Heart left ventricle (tissue), 16 donors: ENCODE measurements around the gene ROCK2. TPM values are rescaled to one million over a fixed set of nuclear protein-coding genes. Genes with fewer than 3 reads are reported as not detected.
A peak's percentile ranks its signal among the peaks of the same experiment; 100 is the strongest.

Source experiments
- ATAC-seq, 4 donors: fragments of 200-7000 bp; cut with Tn5 transposase; one replicate each; pipeline ENCODE4 v1.9.1; 2020 to 2022; ENCODE audit warnings: moderate library complexity in 4 of 4, mild to moderate bottlenecking in 3 of 4, moderate number of reproducible peaks in 1 of 4
- DNase-seq, 5 donors: peaks; one replicate each; pipeline ENCODE4 v3.0.0-alpha.2; 2020
- H3K27ac ChIP-seq, 12 donors: fragments of 200-600 bp; sonication (generic) in 4 of 12; one replicate each; pipeline versions ENCODE4 v1.5.0 to v1.8.0; 2016 to 2022; ENCODE audit warnings: mild to moderate bottlenecking in 2 of 12
- H3K27me3 ChIP-seq, 9 donors: fragments of 200-600 bp; sonication (generic) in 2 of 9; one replicate each; pipeline versions ENCODE4 v1.5.1 to v1.8.0; 2016 to 2022; ENCODE audit warnings: mild to moderate bottlenecking in 3 of 9
- H3K36me3 ChIP-seq, 9 donors: fragments of 200-600 bp; sonication (generic) in 2 of 9; one replicate each; pipeline versions ENCODE4 v1.5.0 to v1.8.0; 2018 to 2022; ENCODE audit warnings: mild to moderate bottlenecking in 2 of 9
- H3K4me1 ChIP-seq, 12 donors: fragments of 200-600 bp; sonication (generic) in 4 of 12; one replicate each; pipeline versions ENCODE4 v1.5.0 to v1.8.0; 2016 to 2022; ENCODE audit warnings: mild to moderate bottlenecking in 3 of 12
- H3K4me3 ChIP-seq, 12 donors: fragments of 200-600 bp; sonication (generic) in 4 of 12; one replicate each; pipeline versions ENCODE4 v1.5.0 to v1.8.0; 2017 to 2022; ENCODE audit warnings: mild to moderate bottlenecking in 9 of 12, moderate library complexity in 4 of 12
- H3K9me3 ChIP-seq, 12 donors: fragments of 200-600 bp; sonication (generic) in 4 of 12; one replicate each; pipeline versions ENCODE4 v1.5.0 to v1.8.0; 2016 to 2022; ENCODE audit warnings: mild to moderate bottlenecking in 1 of 12
- CTCF ChIP-seq, 12 donors: fragments of 200-600 bp; sonication (generic) in 4 of 12; IDR thresholded peaks; one replicate each; pipeline versions ENCODE4 v1.5.0 to v1.8.0; 2018 to 2022; ENCODE audit warnings: antibody characterized with exemption in 12 of 12, mild to moderate bottlenecking in 5 of 12
- POLR2A ChIP-seq, 2 donors: fragments of 450-650 bp; IDR thresholded peaks; one replicate each; pipeline ENCODE4 v1.6.1; 2017; ENCODE audit warnings: antibody characterized with exemption in 2 of 2, mild to moderate bottlenecking in 2 of 2, moderate library complexity in 2 of 2
- WGBS, 4 donors: extraction: QIAGEN DNeasy Blood & Tissue Kit in 2 of 4; methylation state at CpG; one replicate each; pipeline versions ENCODE4 v1.1.5 to v1.1.7; 2013 to 2018; 5-methylcytosine and 5-hydroxymethylcytosine counted together
- intact Hi-C, 10 donors: fragments of 100-400 bp; cut with DNase I; formaldehyde crosslinking; loops; one replicate each; pipeline versions ENCODE4 v1.11.1 to v1.14.2; 2022
- polyA plus RNA-seq, 2 donors: library from polyadenylated mRNA; stranded (reverse); fragments of 200-250 nt; gene quantifications; one replicate each; pipeline ENCODE4 v1.2.3, GENCODE V29; 2013
- total RNA-seq, 9 donors: library from RNA; depleted of rRNA in 2 of 9; stranded (reverse); fragments of >200 nt in 2 of 9; fragmentation: NEBNext Ultra II Directional in 3 of 9; extraction: Animal tissue kit (Norgen Biotek cat#: 25700) in 3 of 9; gene quantifications; one replicate each; pipeline versions ENCODE4 v1.1.0 to v1.2.4, GENCODE V29; 2016 to 2023
- donor health status: ischemic (EF 13 %, LVEDD 7.1; RV severe dilation, severe dysfunction).
- donor health status: healthy with polysubstance abuse.
- donor health status: DM: no; HTN: yes; CAD: no.
- donor health status: DM: no; HTN: no; CAD: no.
- donor health status: ischemic (EF 25% LVEDD 6.9; RV normal size, moderate dysfunction).
- donor health status: ischemic (EF 25% LVEDD 5.7; RV mildly dilated, moderate dysfunction).
- donor health status: healthy.
- donor health status: DM: yes; HTN: yes; CAD: no.
- donor health status: ischemic (EF 35%, LVEDD 5.7; RV mildly dilated, moderate dysfunction).
- donor health status: nonischemic (EF 11% LVEDD 7.7; RV severe dilation, severe dysfunction).
- donor health status: DM: yes; HTN: yes; CAD: no.
- donor health status: PGD.
- donor health status: ischemic (EF 29% LVEDD 5.4; RV normal size, mild dysfunction).
- donor health status: nonischemic (EF 23%, LVEDD 6.1; RV moderate dilation, normal function).

The ROCK2 gene
- total and polyA plus RNA-seq, 11 donors, result 6.1 to 44.3 (median 38.0) TPM

GRCh38 chr2:11163439-11164317 lies 180.8 kb downstream of the ROCK2 start:
- intact Hi-C loops, result no loop called here
- Histone ChIP-seq H3K4me1 (peaks cover 0 to 9% (median 0%) of the 10 kb centered on the region in 12 donors), H3K27me3 (no peaks in the 10 kb centered on the region), H3K36me3 (peaks cover 0 to 32% (median 11%) of the 10 kb centered on the region in 9 donors), H3K27ac (no peak overlapping the region), H3K9me3 (no peaks in the 10 kb centered on the region), H3K4me3 (no peak overlapping the region)
- 89 to 94% (median 93%) methylated on average over 16 of the region's 16 CpGs for WGBS, 4 donors
- DNase-seq (no peak), ATAC-seq (no peak)
- no peak for TF ChIP-seq POLR2A (IDR thresholded peaks at IDR 0.05)
- no peak for TF ChIP-seq CTCF (IDR thresholded peaks at IDR 0.05)

GRCh38 chr2:11161747-11162146 lies 182.7 kb downstream of the ROCK2 start:
- Histone ChIP-seq H3K4me3 (no peak overlapping the region), H3K36me3 (peaks cover 0 to 32% (median 11%) of the 10 kb centered on the region in 9 donors), H3K27me3 (no peaks in the 10 kb centered on the region), H3K27ac (no peak overlapping the region), H3K4me1 (peaks cover 0 to 16% (median 0%) of the 10 kb centered on the region in 12 donors), H3K9me3 (no peaks in the 10 kb centered on the region)
- ATAC-seq (no peak), DNase-seq (no peak)
- intact Hi-C loops, result no loop called here
- 91 to 97% (median 95%) methylated on average over 4 of the region's 4 CpGs for WGBS, 4 donors
- TF ChIP-seq CTCF (IDR thresholded peaks at IDR 0.05) (no peak), POLR2A (IDR thresholded peaks at IDR 0.05) (no peak)

- ATAC-seq (peak in 1 of 4 donors; percentile 34), DNase-seq (no peak)
- Histone ChIP-seq H3K27ac (peak overlapping the region in 1 of 12 donors; percentile 76), H3K4me1 (peaks cover 0 to 25% (median 8%) of the 10 kb centered on the region in 12 donors), H3K4me3 (peak overlapping the region in 1 of 12 donors; percentile 15), H3K27me3 (no peaks in the 10 kb centered on the region), H3K9me3 (no peaks in the 10 kb centered on the region), H3K36me3 (peaks cover 0 to 32% (median 11%) of the 10 kb centered on the region in 9 donors)
- WGBS, 4 donors, result 85 to 92% (median 86%) methylated on average over 15 of the region's 15 CpGs
- intact Hi-C loops, result no loop called here
- no peak for TF ChIP-seq POLR2A (IDR thresholded peaks at IDR 0.05)
- TF ChIP-seq CTCF (IDR thresholded peaks at IDR 0.05), result no peak
These were observed 183.5 kb downstream of the ROCK2 start for GRCh38 chr2:11160731-11161455.

- ATAC-seq (no peak), DNase-seq (no peak)
- H3K27me3 ChIP-seq, result no peaks in the 10 kb centered on the region
- intact Hi-C loops, result no loop called here
- no peak overlapping the region for H3K4me3 ChIP-seq
- H3K27ac ChIP-seq, result peak overlapping the region in 1 of 12 donors; percentile 76
- TF ChIP-seq CTCF (IDR thresholded peaks at IDR 0.05), result no peak
- no peak for TF ChIP-seq POLR2A (IDR thresholded peaks at IDR 0.05)
- WGBS, 4 donors, result 91 to 96% (median 94%) methylated on average over 13 of the region's 13 CpGs
- H3K9me3 ChIP-seq, result no peaks in the 10 kb centered on the region
- H3K36me3 ChIP-seq, result peaks cover 0 to 32% (median 11%) of the 10 kb centered on the region in 9 donors
- H3K4me1 ChIP-seq, result peaks cover 0 to 28% (median 11%) of the 10 kb centered on the region in 12 donors
These were observed 184.2 kb downstream of the ROCK2 start for GRCh38 chr2:11160256-11160655.
